Activated gamma-delta T cell treated with anti-CD3 and anti-CD28 coated beads, Interleukin-2, amount 50 U/mL, for 16 hours (primary cell): ENCODE measurements around the gene PCDHA1.
"Not testable (repeated sequence)": the region's sequence is repeated elsewhere in the genome, so short reads cannot be mapped to it uniquely, and the experiment has no call there.

Experiments used
- DNase-seq: peaks from one replicate; pipeline ENCODE4 v3.0.0-alpha.2; 2020; ENCODE audit warnings: low read depth

Gene PCDHA1

GRCh38 chr5:140849831-140850634 lies 64.1 kb downstream of the PCDHA1 start:
- not testable (repeated sequence) for DNase-seq

- DNase-seq, result no peak
These were observed 70.1 kb downstream of the PCDHA1 start, which contains the start of gene PCDHA10 for GRCh38 chr5:140855772-140856674. Gene PCDHA10, plus strand, starts transcription at chr5:140855897. Its CDS starts 152 bp downstream, at chr5:140856049.

GRCh38 chr5:140857177-140857986 lies 71.4 kb downstream of the PCDHA1 start:
- DNase-seq, result no peak

GRCh38 chr5:140857987-140858240 lies 72.0 kb downstream of the PCDHA1 start:
- no peak for DNase-seq

GRCh38 chr5:140862441-140863295 lies 76.7 kb downstream of the PCDHA1 start:
- no peak for DNase-seq

GRCh38 chr5:140868721-140869554 lies 83.0 kb downstream of the PCDHA1 start, which contains the start of gene PCDHA11:
Gene PCDHA11, plus strand, starts transcription at chr5:140868957. Its CDS starts 147 bp downstream, at chr5:140869104.
- no peak for DNase-seq

GRCh38 chr5:140869555-140869886 lies 83.6 kb downstream of the PCDHA1 start:
- no peak for DNase-seq

- no peak for DNase-seq
These were observed 84.6 kb downstream of the PCDHA1 start for GRCh38 chr5:140870221-140871201.

GRCh38 chr5:140875085-140876065 lies 89.4 kb downstream of the PCDHA1 start, which contains the start of gene PCDHA12:
Gene PCDHA12, plus strand, starts transcription at chr5:140875308. Its CDS starts 165 bp downstream, at chr5:140875473.
- no peak for DNase-seq

- not testable (repeated sequence) for DNase-seq
These were observed 90.8 kb downstream of the PCDHA1 start for GRCh38 chr5:140876541-140877261.

GRCh38 chr5:140877262-140877581 lies 91.3 kb downstream of the PCDHA1 start:
- no peak for DNase-seq

GRCh38 chr5:140881889-140882590 lies 96.1 kb downstream of the PCDHA1 start, which contains the start of gene PCDHA13:
Gene PCDHA13, plus strand, starts transcription at chr5:140882124. Its CDS starts 145 bp downstream, at chr5:140882269.
- DNase-seq, result no peak

GRCh38 chr5:140882591-140882899 lies 96.6 kb downstream of the PCDHA1 start:
- DNase-seq, result no peak

- DNase-seq, result no peak
These were observed 97.4 kb downstream of the PCDHA1 start for GRCh38 chr5:140883373-140883772.

GRCh38 chr5:140883927-140884697 lies 98.2 kb downstream of the PCDHA1 start:
- no peak for DNase-seq

- DNase-seq, result no peak
These were observed 130.4 kb downstream of the PCDHA1 start for GRCh38 chr5:140916325-140916724.
